ENCODE results near the gene DLG2.
"Not testable (repeated sequence)": the region's sequence is repeated elsewhere in the genome, so short reads cannot be mapped to it uniquely, and the experiment has no call there.

The DLG2 gene

DNA sequence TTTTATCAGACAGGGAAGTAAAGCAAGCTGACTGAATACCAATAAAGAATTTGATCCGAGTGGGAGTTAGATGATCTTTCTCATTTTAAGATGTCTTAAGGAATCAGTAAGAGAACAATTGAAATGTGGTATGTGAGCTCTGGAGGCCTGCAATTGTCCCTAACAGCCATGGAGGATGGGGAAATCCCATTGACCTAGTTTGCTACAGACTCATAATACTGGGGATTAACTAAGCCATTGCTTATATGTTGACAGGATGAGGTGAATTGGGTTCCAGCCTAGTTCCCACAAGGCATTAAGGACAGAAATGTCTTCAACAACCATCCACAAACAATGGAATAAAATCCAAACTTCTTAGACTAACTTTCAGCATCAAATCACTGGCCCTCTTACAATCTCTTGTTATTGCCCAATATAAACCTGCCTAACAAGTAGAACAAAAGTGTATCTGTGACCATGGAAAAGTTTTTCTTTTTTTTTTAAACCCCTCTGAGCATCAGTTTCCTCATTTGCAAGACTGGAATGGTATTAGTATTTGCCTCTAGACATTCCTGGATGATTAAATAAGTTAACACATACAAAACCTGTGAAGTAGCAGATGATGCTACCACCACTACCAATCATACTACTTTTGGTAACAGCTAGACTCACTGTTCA lies 773.2 kb downstream of the DLG2 start:
- TF ChIP-seq, protein P1, sequence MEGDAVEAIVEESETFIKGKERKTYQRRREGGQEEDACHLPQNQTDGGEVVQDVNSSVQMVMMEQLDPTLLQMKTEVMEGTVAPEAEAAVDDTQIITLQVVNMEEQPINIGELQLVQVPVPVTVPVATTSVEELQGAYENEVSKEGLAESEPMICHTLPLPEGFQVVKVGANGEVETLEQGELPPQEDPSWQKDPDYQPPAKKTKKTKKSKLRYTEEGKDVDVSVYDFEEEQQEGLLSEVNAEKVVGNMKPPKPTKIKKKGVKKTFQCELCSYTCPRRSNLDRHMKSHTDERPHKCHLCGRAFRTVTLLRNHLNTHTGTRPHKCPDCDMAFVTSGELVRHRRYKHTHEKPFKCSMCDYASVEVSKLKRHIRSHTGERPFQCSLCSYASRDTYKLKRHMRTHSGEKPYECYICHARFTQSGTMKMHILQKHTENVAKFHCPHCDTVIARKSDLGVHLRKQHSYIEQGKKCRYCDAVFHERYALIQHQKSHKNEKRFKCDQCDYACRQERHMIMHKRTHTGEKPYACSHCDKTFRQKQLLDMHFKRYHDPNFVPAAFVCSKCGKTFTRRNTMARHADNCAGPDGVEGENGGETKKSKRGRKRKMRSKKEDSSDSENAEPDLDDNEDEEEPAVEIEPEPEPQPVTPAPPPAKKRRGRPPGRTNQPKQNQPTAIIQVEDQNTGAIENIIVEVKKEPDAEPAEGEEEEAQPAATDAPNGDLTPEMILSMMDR (IDR thresholded peaks at IDR 0.05), result no peak
- Histone ChIP-seq H3K27me3 (no peaks in the 10 kb centered on the region), H3K36me3 (no peaks in the 10 kb centered on the region), H3K4me3 (ENCODE audit: low read depth in 1 of 2, low read length in 1 of 2) (no peak overlapping the region), H3K27ac (no peak overlapping the region), H3K4me1 (ENCODE audit: control insufficient read depth in 1 of 2, insufficient read depth in 1 of 2, low read depth in 1 of 2, low read length in 1 of 2) (no peaks in the 10 kb centered on the region), H3K9me3 (no peaks in the 10 kb centered on the region)

DNA sequence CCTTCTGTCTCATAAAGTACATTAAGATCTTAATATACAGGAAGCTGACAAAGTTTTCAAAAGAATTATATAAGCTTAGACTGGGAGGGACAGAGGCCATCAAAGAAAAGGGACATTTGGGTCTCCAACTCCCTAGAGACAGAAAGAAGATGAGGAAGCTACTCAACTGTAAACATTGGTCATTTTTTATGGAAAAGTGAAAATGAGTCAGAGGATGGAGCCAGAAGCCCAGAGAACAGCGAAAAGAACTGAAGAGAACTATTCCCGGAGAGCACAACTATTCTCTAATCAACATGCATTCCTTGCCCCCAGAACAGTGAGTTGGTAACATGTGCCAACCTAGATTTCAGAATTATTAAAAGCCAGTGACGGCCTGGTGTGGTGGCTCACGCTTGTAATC lies 779.3 kb downstream of the DLG2 start:
- H3K36me3 ChIP-seq, result no peaks in the 10 kb centered on the region
- H3K27me3 ChIP-seq, result no peaks in the 10 kb centered on the region
- H3K4me1 ChIP-seq (ENCODE audit: control insufficient read depth in 1 of 2, insufficient read depth in 1 of 2, low read depth in 1 of 2, low read length in 1 of 2), result no peaks in the 10 kb centered on the region
- no peak overlapping the region for H3K27ac ChIP-seq
- no peaks in the 10 kb centered on the region for H3K9me3 ChIP-seq
- TF ChIP-seq, protein P1 (IDR thresholded peaks at IDR 0.05), result no peak
- H3K4me3 ChIP-seq (ENCODE audit: low read depth in 1 of 2, low read length in 1 of 2), result no peak overlapping the region

DNA sequence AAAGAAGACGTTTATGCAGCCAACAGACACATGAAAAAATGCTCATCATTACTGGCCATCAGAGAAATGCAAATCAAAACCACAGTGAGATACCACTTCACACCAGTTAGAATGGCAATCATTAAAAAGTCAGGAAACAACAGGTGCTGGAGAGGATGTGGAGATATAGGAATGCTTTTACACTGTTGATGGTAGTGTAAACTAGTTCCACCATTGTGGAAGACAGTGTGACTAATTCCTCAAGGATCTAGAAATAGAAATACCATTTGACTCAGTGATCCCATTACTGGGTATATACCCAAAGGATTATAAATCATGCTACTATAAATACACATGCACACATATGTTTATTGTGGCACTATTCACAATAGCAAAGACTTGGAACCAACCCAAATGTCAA lies 786.9 kb downstream of the DLG2 start:
- H3K36me3 ChIP-seq; H3K27me3 ChIP-seq; H3K4me3 ChIP-seq (ENCODE audit: low read depth in 1 of 2, low read length in 1 of 2); H3K27ac ChIP-seq; H3K9me3 ChIP-seq; H3K4me1 ChIP-seq (ENCODE audit: control insufficient read depth in 1 of 2, insufficient read depth in 1 of 2, low read depth in 1 of 2, low read length in 1 of 2): not testable (repeated sequence)

DNA sequence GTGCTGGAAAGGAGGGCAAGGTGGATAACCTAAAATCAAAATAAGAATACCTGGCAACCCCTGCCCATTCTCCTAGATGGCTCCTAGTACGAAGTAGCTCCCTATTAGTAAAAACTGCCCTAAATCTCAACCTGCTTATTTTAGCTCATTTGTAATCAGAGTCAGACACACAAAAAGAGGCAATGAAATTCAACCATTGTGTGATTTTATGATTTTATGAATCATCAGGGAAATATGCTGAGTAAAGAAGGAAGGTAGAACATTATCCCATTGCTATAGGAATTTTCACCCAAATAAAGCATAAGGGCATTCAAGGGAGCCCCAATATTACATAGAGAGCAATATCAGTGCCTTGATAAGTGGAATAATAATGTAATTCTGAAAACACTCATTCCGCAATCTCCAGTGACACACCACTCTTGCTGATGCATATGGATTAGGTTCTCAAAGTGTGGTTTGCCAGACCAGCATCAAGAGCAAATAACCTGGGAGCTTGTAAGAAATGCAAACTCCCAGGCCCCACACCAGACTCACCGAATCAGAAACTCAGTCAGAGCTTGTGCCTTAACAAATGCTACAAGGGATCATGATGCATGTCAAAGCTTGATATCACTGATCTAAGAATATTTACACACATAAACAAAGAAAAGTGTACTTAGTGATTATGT lies 789.6 kb downstream of the DLG2 start:
- H3K36me3 ChIP-seq, result no peaks in the 10 kb centered on the region
- no peak overlapping the region for H3K27ac ChIP-seq
- H3K27me3 ChIP-seq, result no peaks in the 10 kb centered on the region
- H3K4me3 ChIP-seq (ENCODE audit: low read depth in 1 of 2, low read length in 1 of 2), result no peak overlapping the region
- no peaks in the 10 kb centered on the region for H3K4me1 ChIP-seq (ENCODE audit: control insufficient read depth in 1 of 2, insufficient read depth in 1 of 2, low read depth in 1 of 2, low read length in 1 of 2)
- TF ChIP-seq, protein P1 (IDR thresholded peaks at IDR 0.05), result no peak
- H3K9me3 ChIP-seq, result no peaks in the 10 kb centered on the region

DNA sequence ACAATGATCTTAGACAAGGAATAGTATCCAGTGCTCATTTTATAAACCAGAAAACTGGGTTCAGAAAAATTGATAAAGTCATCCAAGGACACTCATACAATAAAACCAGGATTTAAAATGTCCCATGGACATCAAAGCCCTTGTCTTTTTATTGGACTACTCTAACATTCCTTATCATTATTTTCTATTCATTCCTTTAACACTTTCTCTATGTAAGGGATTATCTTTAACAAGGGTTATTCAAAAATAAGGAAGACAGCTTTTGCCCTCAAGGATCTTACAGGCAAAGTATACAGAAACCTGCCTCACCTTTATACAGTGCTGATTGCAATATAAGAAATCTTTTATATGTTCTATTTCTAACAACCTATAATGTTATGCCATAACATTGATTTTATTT lies 790.8 kb downstream of the DLG2 start:
- H3K4me3 ChIP-seq (ENCODE audit: low read depth in 1 of 2, low read length in 1 of 2), result no peak overlapping the region

More for the DNA sequence above, 790.8 kb downstream of the DLG2 start:
- TF ChIP-seq, protein P1 (IDR thresholded peaks at IDR 0.05), result no peak
- no peaks in the 10 kb centered on the region for H3K9me3 ChIP-seq
- H3K27me3 ChIP-seq, result no peaks in the 10 kb centered on the region
- no peak overlapping the region for H3K27ac ChIP-seq
- no peaks in the 10 kb centered on the region for H3K4me1 ChIP-seq (ENCODE audit: control insufficient read depth in 1 of 2, insufficient read depth in 1 of 2, low read depth in 1 of 2, low read length in 1 of 2)
- H3K36me3 ChIP-seq, result no peaks in the 10 kb centered on the region

Data from neutrophil (primary cell).